ENCODE data around the gene FAM186B.

The FAM186B gene

DNA sequence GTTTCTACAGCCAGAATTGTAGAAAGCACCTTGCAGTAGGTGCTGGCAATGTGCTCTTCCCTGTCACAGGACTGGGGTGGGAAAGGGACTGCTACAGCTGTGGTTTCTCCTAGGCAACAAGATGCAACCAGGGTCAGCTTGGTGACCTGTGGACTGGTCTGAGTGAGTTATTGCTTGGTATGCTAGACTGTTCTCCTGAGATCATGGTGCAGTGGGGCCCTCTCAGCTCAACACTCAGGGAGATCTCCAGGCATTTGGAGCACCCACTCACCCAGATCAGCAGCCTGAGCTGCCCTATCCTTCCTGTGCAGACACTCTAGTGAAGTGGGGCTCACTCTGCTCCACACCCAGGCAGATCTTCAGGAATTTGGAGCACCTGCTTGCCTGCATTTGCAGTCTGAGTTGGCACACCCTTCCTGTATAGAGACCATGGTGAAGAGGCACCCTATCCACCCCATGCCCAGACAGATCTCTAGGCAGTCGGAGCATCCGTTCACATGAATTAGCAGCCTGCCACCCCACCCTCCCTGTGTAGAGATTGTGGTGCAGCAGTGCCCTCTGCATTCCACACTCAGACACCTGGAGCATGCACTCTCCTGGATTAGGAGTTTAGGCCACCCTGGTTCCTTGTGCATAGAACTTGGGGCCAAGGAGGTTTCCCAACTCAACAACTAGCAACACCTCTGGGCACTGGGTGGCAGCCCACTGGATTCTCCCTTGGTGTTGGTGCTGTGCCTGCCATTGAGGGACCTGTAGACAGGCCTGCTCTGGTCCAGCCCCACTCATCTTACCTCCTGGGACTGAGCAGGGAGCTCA, 3.8 kb upstream of the FAM186B start:
- DNase-seq (ENCODE audit: low read depth in 2 of 2, low spot score in 1 of 2) = no peak

- DNase-seq (ENCODE audit: low read depth in 2 of 2, low spot score in 1 of 2) = no peak
Observed at GRCh38 chr12:49604856-49605255, 583 bp downstream of the FAM186B start.

- no peak for DNase-seq (ENCODE audit: low read depth in 2 of 2, low spot score in 1 of 2)
Observed at GRCh38 chr12:49603721-49604120, 1.7 kb downstream of the FAM186B start.

GRCh38 chr12:49599961-49600360, 5.5 kb downstream of the FAM186B start:
- no peak for DNase-seq (ENCODE audit: low read depth in 2 of 2, low spot score in 1 of 2)

- DNase-seq (ENCODE audit: low read depth in 2 of 2, low spot score in 1 of 2) = no peak
Observed at GRCh38 chr12:49598527-49598926, 6.9 kb downstream of the FAM186B start.

GRCh38 chr12:49588721-49589516, 16.5 kb downstream of the FAM186B start:
- DNase-seq (ENCODE audit: low read depth in 2 of 2, low spot score in 1 of 2) = no peak

GRCh38 chr12:49588281-49588680, 17.2 kb downstream of the FAM186B start:
- no peak for DNase-seq (ENCODE audit: low read depth in 2 of 2, low spot score in 1 of 2)

- DNase-seq (ENCODE audit: low read depth in 2 of 2, low spot score in 1 of 2) = no peak
Observed at GRCh38 chr12:49587174-49587908, 18.1 kb downstream of the FAM186B start.

DNA sequence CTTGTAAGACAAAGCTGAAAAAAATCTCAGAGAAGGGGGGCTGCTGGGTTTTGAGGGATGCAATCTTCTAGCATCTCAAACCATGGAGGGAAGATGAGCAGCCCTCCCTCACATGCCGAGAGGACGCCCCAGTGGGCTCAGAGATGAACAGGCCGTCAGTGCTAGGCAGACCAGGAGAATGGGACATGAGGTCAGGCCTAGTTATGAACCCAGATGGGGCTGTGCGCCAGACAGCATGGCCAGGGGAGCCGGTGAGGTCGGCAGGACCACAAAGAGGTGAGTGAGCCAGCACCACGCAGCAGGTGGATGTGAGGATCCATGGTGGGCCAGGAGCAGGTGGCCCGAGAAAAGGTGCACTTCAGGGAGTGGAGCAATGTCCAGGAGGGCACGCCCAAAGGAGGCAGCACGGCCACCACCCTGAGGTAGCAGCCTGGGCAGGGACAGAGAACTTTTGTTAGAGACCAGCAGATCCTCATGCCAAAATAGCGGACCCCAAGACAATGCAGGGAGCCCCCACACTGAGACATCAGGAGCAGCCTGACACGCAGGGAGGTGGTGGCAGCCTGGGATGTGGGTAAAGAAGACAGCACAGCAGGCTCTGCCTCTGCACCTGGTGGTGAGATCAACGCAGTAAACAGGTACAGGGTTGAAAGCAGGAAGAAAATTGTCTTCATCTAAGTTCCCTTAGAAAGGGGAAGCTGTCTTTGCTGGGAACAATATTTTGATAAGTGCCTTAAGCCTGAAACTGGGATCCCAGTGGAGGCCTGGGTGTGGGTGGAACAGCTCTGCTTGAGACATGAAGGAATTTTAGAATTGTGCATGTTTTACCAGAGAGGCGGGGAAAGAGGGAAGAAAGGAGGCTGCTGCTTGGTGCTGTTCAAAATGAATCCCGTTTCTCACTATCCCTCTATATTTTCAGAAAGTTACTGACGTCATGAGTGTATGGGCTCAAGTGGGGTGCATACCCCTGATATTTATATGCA, 19.7 kb downstream of the FAM186B start:
- no peak for DNase-seq (ENCODE audit: low read depth in 2 of 2, low spot score in 1 of 2)

DNA sequence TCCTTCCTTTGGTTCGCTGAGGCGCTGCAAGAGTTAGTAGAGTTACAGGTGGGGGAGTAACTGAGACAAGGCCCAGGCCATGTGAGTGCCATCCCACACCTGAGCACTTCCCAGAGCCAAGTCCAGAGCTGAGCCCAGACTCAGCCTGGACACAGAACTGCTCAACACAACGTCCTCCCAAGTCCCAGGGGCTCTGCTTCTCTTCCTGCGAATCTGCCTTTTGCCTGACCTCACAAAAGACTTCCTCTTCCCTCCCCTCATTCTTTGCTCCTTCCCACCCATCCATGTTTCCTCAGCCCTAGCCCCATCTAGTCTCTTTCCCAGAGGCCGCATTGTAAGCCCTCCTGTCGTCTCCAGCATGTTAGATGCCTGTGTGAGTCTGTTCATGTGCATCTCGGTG, 20.8 kb downstream of the FAM186B start:
- no peak for DNase-seq (ENCODE audit: low read depth in 2 of 2, low spot score in 1 of 2)

DNA sequence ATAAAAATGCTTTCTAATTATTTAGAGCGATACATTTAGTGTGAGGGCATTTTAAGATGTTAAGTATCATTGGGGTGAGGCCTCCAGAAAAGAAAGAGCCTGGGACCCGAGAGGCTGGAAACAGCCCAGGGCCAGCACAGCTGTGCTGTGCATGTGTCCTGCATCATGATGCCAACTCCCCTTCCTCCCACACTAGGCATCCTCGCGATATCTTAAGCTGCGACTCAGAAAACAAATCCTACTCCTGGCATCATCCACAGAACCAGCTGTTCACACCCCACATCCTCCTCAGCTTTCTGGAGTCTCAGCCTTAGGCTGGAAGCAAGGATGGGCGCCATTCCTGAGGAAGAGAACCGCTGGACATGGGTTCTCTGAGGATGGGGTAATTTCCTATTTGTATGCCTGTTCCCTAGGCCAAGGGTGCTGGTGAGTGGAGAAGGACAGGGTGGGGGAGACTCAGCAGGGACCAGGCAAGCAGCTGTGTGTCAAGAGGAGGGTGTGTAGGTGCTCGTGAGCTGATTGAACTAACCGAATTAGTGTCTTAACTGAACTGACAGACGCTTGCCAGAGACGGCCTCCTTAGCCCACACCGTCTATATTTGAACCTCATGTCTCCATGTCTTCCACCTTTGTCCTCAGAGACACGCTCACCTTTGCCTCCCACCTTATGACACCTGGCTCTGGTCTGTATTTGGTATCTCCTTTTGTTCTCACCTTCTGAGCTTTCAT, 21.9 kb downstream of the FAM186B start:
- no peak for DNase-seq (ENCODE audit: low read depth in 2 of 2, low spot score in 1 of 2)

GRCh38 chr12:49582850-49583249, 22.6 kb downstream of the FAM186B start:
- no peak for DNase-seq (ENCODE audit: low read depth in 2 of 2, low spot score in 1 of 2)

DNA sequence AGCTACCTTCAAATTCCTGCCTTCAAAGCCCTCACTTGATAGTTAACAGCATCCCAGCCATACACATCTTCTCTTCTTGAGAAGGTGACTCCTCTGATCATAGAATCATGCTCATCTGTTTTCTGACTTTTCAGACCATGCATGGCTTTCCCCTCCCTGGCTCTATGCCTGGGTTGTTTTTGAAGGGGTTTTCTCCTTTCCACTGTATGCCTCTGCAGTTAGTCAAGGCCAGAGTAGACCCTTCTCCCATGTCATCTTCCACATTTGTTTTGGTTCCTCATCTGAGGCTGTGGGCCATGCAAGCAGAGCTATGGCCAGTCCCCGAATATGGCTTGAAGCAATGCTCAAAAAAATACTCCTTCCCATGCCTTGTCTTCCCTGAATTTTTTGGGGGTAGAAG, 23.2 kb downstream of the FAM186B start:
- DNase-seq (ENCODE audit: low read depth in 2 of 2, low spot score in 1 of 2) = no peak

- no peak for DNase-seq (ENCODE audit: low read depth in 2 of 2, low spot score in 1 of 2)
Observed at GRCh38 chr12:49580572-49581535, 24.6 kb downstream of the FAM186B start.

DNA sequence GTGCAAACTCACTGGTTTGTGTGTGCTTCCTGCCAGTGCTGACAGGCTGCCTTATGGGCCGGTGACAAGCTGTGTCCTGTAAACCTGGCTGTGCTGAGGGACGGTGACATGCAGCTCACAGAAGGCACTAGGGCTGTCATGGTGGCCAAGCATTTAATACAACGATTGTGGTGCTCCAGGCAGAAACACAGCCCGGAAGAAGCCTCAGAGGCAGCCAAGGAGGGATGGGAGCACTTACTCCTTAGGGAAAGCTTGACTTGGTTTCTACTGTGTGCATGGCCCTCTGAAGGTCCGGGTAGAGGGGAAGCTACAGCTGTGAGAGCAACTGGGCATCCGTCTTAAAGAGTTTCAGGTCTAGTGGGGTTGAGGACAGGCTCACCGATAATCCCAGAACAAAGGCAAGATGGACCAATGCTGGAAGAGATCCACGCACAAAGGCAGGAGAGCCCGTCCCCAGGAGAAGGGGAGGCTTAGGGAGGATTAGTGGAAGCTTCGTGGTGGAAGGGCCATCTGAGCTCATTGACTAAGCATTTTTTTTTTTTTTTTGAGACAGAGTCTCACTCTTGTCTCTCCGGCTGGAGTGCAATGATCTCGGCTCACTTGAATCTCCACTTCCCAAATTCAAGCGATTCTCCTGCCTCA, 26.8 kb downstream of the FAM186B start:
- no peak for DNase-seq (ENCODE audit: low read depth in 2 of 2, low spot score in 1 of 2)

- no peak for DNase-seq (ENCODE audit: low read depth in 2 of 2, low spot score in 1 of 2)
Observed at GRCh38 chr12:49577589-49578315, 27.7 kb downstream of the FAM186B start.

DNA sequence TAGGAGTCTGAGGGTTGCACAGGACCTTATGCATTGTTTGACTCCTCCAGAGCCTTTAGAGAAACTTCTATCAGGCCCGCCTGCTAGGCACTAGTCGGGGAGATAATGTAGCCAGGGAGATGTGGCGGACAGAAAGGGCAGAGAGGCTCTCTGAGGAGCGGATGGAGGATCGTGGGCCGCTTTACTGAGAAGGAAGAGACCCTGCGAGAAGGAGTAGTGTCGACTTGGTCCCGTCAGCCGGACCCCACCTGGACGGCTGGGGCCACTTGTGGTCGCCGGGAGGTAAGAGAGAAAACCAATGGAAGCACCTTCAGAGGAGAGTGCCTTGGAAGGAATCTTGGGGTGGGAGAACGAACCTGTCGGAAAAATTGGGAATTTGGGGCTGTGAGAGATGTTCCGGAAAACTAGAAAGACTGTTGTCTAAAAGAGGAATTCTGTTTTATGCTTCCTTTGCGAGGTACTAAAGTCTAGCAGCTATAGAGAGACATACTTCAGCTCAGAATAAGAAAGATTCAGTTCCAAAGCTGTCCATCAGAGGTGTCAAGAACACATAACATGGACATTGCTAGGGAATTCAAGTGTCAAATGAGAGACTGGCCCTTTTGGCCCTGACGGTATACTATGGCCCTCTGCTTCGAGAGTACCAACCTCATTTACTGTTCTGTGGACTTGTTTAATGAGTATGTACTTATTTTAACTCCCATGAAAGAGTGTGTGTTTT, 36.8 kb downstream of the FAM186B start:
- DNase-seq (ENCODE audit: low read depth in 2 of 2, low spot score in 1 of 2) = no peak

Measured in stimulated activated CD8-positive, alpha-beta memory T cell treated with anti-CD3 and anti-CD28 coated beads, Interleukin-4, amount 100 ng/mL, for 4 hours (primary cell).